CD14-positive monocyte (primary cell): ENCODE data around the gene TMCO4. TPM values are rescaled to one million over a fixed set of nuclear protein-coding genes. Genes with fewer than 3 reads are reported as not detected.
A peak's percentile ranks its signal among the peaks of the same experiment; 100 is the strongest.

Source experiments
- DNase-seq, 3 donors: peaks; one replicate each; pipeline ENCODE4 v3.0.0-alpha.2; 2011 to 2022
- H2AFZ ChIP-seq: 2 replicates; pipeline ENCODE4 v1.6.0; 2012; ENCODE audit warnings: mild to moderate bottlenecking, low read depth, low read length, inconsistent platforms; ENCODE audit not compliant: insufficient read depth, poor library complexity, severe bottlenecking
- H3K27ac ChIP-seq, 2 donors: 1 replicate in 1 of 2; 2 replicates in 1 of 2; pipeline ENCODE4 v1.5.1; 2012 to 2013; ENCODE audit warnings: low read length in 2 of 2, control low read depth in 1 of 2, inconsistent platforms in 1 of 2, low read depth in 1 of 2, mild to moderate bottlenecking in 1 of 2
- H3K27me3 ChIP-seq, 2 donors: one replicate each; pipeline versions ENCODE4 v1.6.0 to v1.6.1; 2011 to 2013; ENCODE audit warnings: low read length in 2 of 2; ENCODE audit not compliant: control insufficient read depth in 2 of 2, insufficient read depth in 2 of 2
- H3K36me3 ChIP-seq, 2 donors: replicated peaks in 1 of 2; 1 replicate in 1 of 2; 2 replicates in 1 of 2; pipeline versions ENCODE4 v1.5.1 to v1.6.1; 2012 to 2013; ENCODE audit warnings: low read length in 2 of 2, control low read depth in 1 of 2, inconsistent platforms in 1 of 2, mild to moderate bottlenecking in 1 of 2; ENCODE audit not compliant: insufficient read depth in 2 of 2, control insufficient read depth in 1 of 2
- H3K4me1 ChIP-seq, 2 donors: 1 replicate in 1 of 2; 2 replicates in 1 of 2; pipeline versions ENCODE4 v1.5.1 to v1.6.1; 2012 to 2013; ENCODE audit warnings: low read length in 2 of 2, control low read depth in 1 of 2, inconsistent platforms in 1 of 2, mild to moderate bottlenecking in 1 of 2, moderate library complexity in 1 of 2; ENCODE audit not compliant: insufficient read depth in 2 of 2, control insufficient read depth in 1 of 2
- H3K4me2 ChIP-seq: replicated peaks from 2 replicates; pipeline ENCODE3; 2012; ENCODE audit warnings: low read length, moderate library complexity, mild to moderate bottlenecking; ENCODE audit not compliant: poor library complexity, severe bottlenecking; ENCODE audit errors: extremely low read depth
- H3K4me3 ChIP-seq, 3 experiments: fragments of 200-600 bp in 1 of 3; sonication (generic) in 1 of 3; replicated peaks in 1 of 3; 1 replicate in 2 of 3; 2 replicates in 1 of 3; pipeline ENCODE4 v1.5.1; 2011 to 2013; ENCODE audit warnings: low read length in 3 of 3, mild to moderate bottlenecking in 3 of 3, control low read depth in 2 of 3, low read depth in 2 of 3, inconsistent platforms in 1 of 3, moderate library complexity in 1 of 3
- H3K79me2 ChIP-seq: 2 replicates; pipeline ENCODE4 v1.6.0; 2012; ENCODE audit warnings: mild to moderate bottlenecking, control low read depth, inconsistent platforms, low read length, moderate library complexity; ENCODE audit not compliant: insufficient read depth
- H3K9ac ChIP-seq: 2 replicates; pipeline ENCODE4 v1.6.0; 2017; ENCODE audit warnings: low read length, mild to moderate bottlenecking; ENCODE audit not compliant: insufficient read depth, poor library complexity, severe bottlenecking
- H3K9me3 ChIP-seq, 2 donors: replicated peaks in 1 of 2; 1 replicate in 1 of 2; 2 replicates in 1 of 2; pipeline versions ENCODE4 v1.5.1 to v1.6.1; 2012 to 2013; ENCODE audit warnings: low read length in 2 of 2, control low read depth in 1 of 2; ENCODE audit not compliant: control insufficient read depth in 1 of 2, insufficient read depth in 1 of 2
- H4K20me1 ChIP-seq: 2 replicates; pipeline ENCODE4 v1.6.0; 2012; ENCODE audit warnings: mild to moderate bottlenecking, low read length, control low read depth, moderate library complexity; ENCODE audit not compliant: insufficient read depth
- H3K27ac Mint-ChIP-seq, 7 donors: one replicate each; pipeline ENCODE4 v1.8.0; 2020; ENCODE audit warnings: mild to moderate bottlenecking in 7 of 7, mixed read lengths in 7 of 7, moderate library complexity in 6 of 7, inconsistent platforms in 2 of 7
- H3K27me3 Mint-ChIP-seq, 3 donors: one replicate each; pipeline ENCODE4 v1.8.0; 2021 to 2022; ENCODE audit warnings: low read depth in 3 of 3, mild to moderate bottlenecking in 3 of 3, mixed read lengths in 3 of 3, moderate library complexity in 3 of 3, inconsistent platforms in 1 of 3
- H3K36me3 Mint-ChIP-seq, 2 donors: one replicate each; pipeline ENCODE4 v1.8.0; 2020; ENCODE audit warnings: mixed read lengths in 2 of 2, inconsistent platforms in 1 of 2, mild to moderate bottlenecking in 1 of 2
- H3K4me1 Mint-ChIP-seq: one replicate; pipeline ENCODE4 v1.8.0; 2020; ENCODE audit warnings: mild to moderate bottlenecking, mixed read lengths
- H3K4me3 Mint-ChIP-seq, 2 donors: one replicate each; pipeline ENCODE4 v1.8.0; 2020; ENCODE audit warnings: mild to moderate bottlenecking in 2 of 2, mixed read lengths in 2 of 2, moderate library complexity in 1 of 2
- H3K9me3 Mint-ChIP-seq, 7 donors: one replicate each; pipeline ENCODE4 v1.8.0; 2020 to 2022; ENCODE audit warnings: mixed read lengths in 7 of 7, mild to moderate bottlenecking in 6 of 7, moderate library complexity in 6 of 7, inconsistent platforms in 2 of 7
- CTCF ChIP-seq: fragments of 200-600 bp; IDR thresholded peaks from one replicate; pipeline ENCODE4 v1.8.0; 2022; ENCODE audit warnings: antibody characterized with exemption, mild to moderate bottlenecking
- WGBS: methylation state at CpG from one replicate; pipeline ENCODE4 v1.1.5; 2013; ENCODE audit warnings: missing lambda C conversion rate; ENCODE audit not compliant: insufficient coverage; 5-methylcytosine and 5-hydroxymethylcytosine counted together
- intact Hi-C, 2 donors: fragments of 100-400 bp; cut with micrococcal nuclease; formaldehyde crosslinking; loops; one replicate each; pipeline versions ENCODE4 v1.15.0 to v1.15.1; 2023
- polyA plus RNA-seq, 3 donors: library from polyadenylated mRNA; depleted of rRNA in 1 of 3; unstranded in 2 of 3; stranded (reverse) in 1 of 3; fragments of 300-500 nt in 2 of 3; fragments of >200 nt in 1 of 3; fragmentation: Illumina TruSeq in 2 of 3; gene quantifications; 1 replicate in 2 of 3; 2 replicates in 1 of 3; pipeline ENCODE4 v1.2.3, GENCODE V29; 2012 to 2021

The TMCO4 gene
- polyA plus RNA-seq, 3 donors, result 6.9 to 10.1 (median 7.9) TPM

- TF ChIP-seq CTCF, result no peak
- Histone ChIP-seq H2AFZ (no peak overlapping the region), H3K9ac (no peak overlapping the region), H3K36me3 (no peaks in the 10 kb centered on the region), H3K4me3 (no peak overlapping the region), H3K9me3 (peaks cover 0 to 6% of the 10 kb centered on the region in 2 donors), H3K4me2 (no peak overlapping the region), H3K27ac (no peak overlapping the region), H3K27me3 (peaks cover 24 to 57% of the 10 kb centered on the region in 2 donors), H4K20me1 (no peaks in the 10 kb centered on the region), H3K4me1 (no peaks in the 10 kb centered on the region), H3K79me2 (no peaks in the 10 kb centered on the region)
- DNase-seq, result no peak
- intact Hi-C loops, result no loop called here
- peaks cover 55 to 80% (median 72%) of the 10 kb centered on the region in 3 donors for H3K27me3 Mint-ChIP-seq
- WGBS, result 2% methylated on average over 10 of the region's 23 CpGs
- H3K4me1 Mint-ChIP-seq, result peaks cover 1% of the 10 kb centered on the region
- H3K9me3 Mint-ChIP-seq, result peaks cover 0 to 23% (median 0%) of the 10 kb centered on the region in 7 donors
- no peak overlapping the region for H3K27ac Mint-ChIP-seq
- H3K4me3 Mint-ChIP-seq, result peak overlapping the region in 1 of 2 donors; percentile 76
- peaks cover 0 to 1% of the 10 kb centered on the region in 2 donors for H3K36me3 Mint-ChIP-seq
Observed at GRCh38 chr1:19665186-19665495, 134.6 kb downstream of the TMCO4 start.

GRCh38 chr1:19664453-19665185 is 135.1 kb downstream of the TMCO4 start, which contains the start of gene HTR6:
Gene HTR6 (plus strand): TSS chr1:19664875. CDS start chr1:19665754, 879 bp downstream.
- Histone ChIP-seq H3K79me2 (no peaks in the 10 kb centered on the region), H3K4me2 (no peak within 1 kb of the TSS), H3K4me3 (no peak within 1 kb of the TSS), H3K36me3 (no peaks in the 10 kb centered on the region), H3K4me1 (no peaks in the 10 kb centered on the region), H3K9me3 (peaks cover 0 to 6% of the 10 kb centered on the region in 2 donors), H3K27me3 (peaks cover 24 to 57% of the 10 kb centered on the region in 2 donors), H4K20me1 (no peaks in the 10 kb centered on the region), H3K27ac (no peak within 1 kb of the TSS), H3K9ac (no peak within 1 kb of the TSS), H2AFZ (no peak within 1 kb of the TSS)
- intact Hi-C loops, result no loop called here
- peak within 1 kb of the TSS in 1 of 2 donors; percentile 76 for H3K4me3 Mint-ChIP-seq
- DNase-seq, result no peak
- H3K9me3 Mint-ChIP-seq, result peaks cover 0 to 23% (median 1%) of the 10 kb centered on the region in 7 donors
- H3K4me1 Mint-ChIP-seq, result peaks cover 4% of the 10 kb centered on the region
- no peak within 1 kb of the TSS for H3K27ac Mint-ChIP-seq
- peaks cover 54 to 82% (median 67%) of the 10 kb centered on the region in 3 donors for H3K27me3 Mint-ChIP-seq
- no peak for TF ChIP-seq CTCF
- peaks cover 0 to 1% of the 10 kb centered on the region in 2 donors for H3K36me3 Mint-ChIP-seq
- WGBS, result 2% methylated on average over 76 of the region's 80 CpGs
